ENCODE measurements around the gene AMER1. TPM values are rescaled to one million over a fixed set of nuclear protein-coding genes. Genes with fewer than 3 reads are reported as not detected.
A peak's percentile ranks its signal among the peaks of the same experiment; 100 is the strongest.
"Not testable (repeated sequence)": the region's sequence is repeated elsewhere in the genome, so short reads cannot be mapped to it uniquely, and the experiment has no call there.

AMER1 gene
- total RNA-seq, result 4.9 TPM

DNA sequence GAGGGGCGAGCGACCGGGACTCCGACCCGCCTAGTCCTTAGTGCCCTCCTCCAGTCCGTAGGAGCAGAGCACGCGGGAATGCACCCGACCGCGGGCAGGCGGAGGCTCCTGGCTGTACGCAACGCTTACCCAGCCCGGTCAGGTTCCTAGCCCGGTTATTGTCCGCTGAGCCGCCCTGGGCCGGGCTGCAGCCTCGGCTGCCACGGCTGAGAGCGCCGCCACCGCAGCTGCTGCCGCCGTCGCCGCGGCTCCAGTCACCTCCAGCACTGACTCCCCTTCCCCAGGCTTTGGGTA is at the start of gene AMER1:
TSS of gene AMER1 (minus strand) at position 268 of the 294 bp plus-strand sequence. CDS start 12,422 bp downstream, outside the sequence.
- peak within 1 kb of the TSS; percentile 54 to 64 for H3K4me3 ChIP-seq
- no peaks in the 10 kb centered on the region for H3K36me3 ChIP-seq
- no peak for DNase-seq (ENCODE audit: extremely low spot score in 2 of 2)
- no peak for TF ChIP-seq POLR2AphosphoS5 (IDR thresholded peaks at IDR 0.05; ENCODE audit: insufficient read depth in 1 of 2, low read depth in 1 of 2)
- no peak for TF ChIP-seq CTCF (IDR thresholded peaks at IDR 0.05)
- TF ChIP-seq POLR2A (IDR thresholded peaks at IDR 0.05), result no peak
- H3K4me1 ChIP-seq, result peaks cover 12% of the 10 kb centered on the region
- no peaks in the 10 kb centered on the region for H3K27me3 ChIP-seq
- intact Hi-C loops (cut with DNase I), result no loop called here
- H3K9me3 ChIP-seq, result no peaks in the 10 kb centered on the region
- peak within 1 kb of the TSS; percentile 88 for H3K27ac ChIP-seq

DNA sequence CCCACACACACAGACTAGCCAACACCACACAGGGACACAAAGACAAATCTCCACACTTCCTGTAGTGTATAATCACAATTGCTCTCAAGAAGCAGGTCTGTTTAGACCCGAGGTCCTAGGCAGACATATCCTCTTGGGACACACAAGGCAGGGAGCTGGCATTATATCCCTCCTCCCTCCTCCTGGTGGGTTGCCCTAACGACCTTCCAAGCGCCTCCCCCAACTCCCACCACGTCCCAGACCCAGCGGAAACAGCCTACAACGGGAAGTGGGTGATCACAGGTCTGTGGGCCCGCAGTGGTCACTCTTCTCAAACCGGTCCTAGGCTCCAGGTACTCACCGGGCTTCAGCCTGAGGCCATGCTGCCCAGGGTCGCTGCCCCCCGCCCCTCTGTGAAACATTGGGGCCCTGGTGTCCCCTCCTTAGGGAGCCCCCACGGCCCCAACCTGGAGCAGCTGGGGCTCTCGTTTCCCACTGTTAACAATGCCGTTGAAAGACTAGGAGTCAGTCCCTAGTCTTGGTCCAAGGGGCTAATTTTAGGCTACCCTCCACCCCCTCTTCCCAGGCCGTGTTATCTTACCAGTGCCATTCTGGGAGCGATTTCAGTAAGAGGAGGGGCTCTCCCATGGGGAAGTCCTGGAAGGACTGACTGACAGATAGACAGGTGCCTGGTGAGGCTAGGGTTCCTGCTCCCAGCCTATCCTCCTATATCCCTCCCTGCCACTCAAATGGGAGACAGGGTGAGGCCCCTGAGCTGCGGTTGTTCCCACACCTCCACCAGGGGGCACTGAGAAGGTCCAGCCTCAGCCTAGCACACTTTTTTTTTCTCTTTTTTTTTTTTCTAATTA is 24.8 kb upstream of the AMER1 start, which contains the start of gene ASB12:
TSS of gene ASB12 (minus strand) at position 485 of the 848 bp plus-strand sequence. CDS start 4,957 bp downstream, outside the sequence.
- no peak for DNase-seq (ENCODE audit: extremely low spot score in 2 of 2)
- Histone ChIP-seq H3K36me3 (no peaks in the 10 kb centered on the region), H3K9me3 (no peaks in the 10 kb centered on the region), H3K27ac (no peak within 1 kb of the TSS), H3K4me1 (no peaks in the 10 kb centered on the region), H3K4me3 (no peak within 1 kb of the TSS), H3K27me3 (no peaks in the 10 kb centered on the region)
- intact Hi-C loops (cut with DNase I), result no loop called here
- no peak for TF ChIP-seq POLR2AphosphoS5 (IDR thresholded peaks at IDR 0.05; ENCODE audit: insufficient read depth in 1 of 2, low read depth in 1 of 2)
- TF ChIP-seq CTCF (IDR thresholded peaks at IDR 0.05), result no peak
- TF ChIP-seq POLR2A (IDR thresholded peaks at IDR 0.05), result no peak

GRCh38 chrX:64229154-64229553 is 23.6 kb upstream of the AMER1 start:
- H3K9me3 ChIP-seq, result no peaks in the 10 kb centered on the region
- no peak for DNase-seq (ENCODE audit: extremely low spot score in 2 of 2)
- intact Hi-C loops (cut with DNase I), result no loop called here
- H3K27ac ChIP-seq, result no peak overlapping the region
- H3K27me3 ChIP-seq, result no peaks in the 10 kb centered on the region
- TF ChIP-seq CTCF (IDR thresholded peaks at IDR 0.05), result no peak
- H3K4me1 ChIP-seq, result no peaks in the 10 kb centered on the region
- no peaks in the 10 kb centered on the region for H3K36me3 ChIP-seq
- no peak overlapping the region for H3K4me3 ChIP-seq

- intact Hi-C loops (cut with DNase I), result no loop called here
- TF ChIP-seq CTCF (IDR thresholded peaks at IDR 0.05) (no peak), POLR2AphosphoS5 (IDR thresholded peaks at IDR 0.05; ENCODE audit: insufficient read depth in 1 of 2, low read depth in 1 of 2) (no peak)
- H3K36me3 ChIP-seq, result no peaks in the 10 kb centered on the region
- no peak overlapping the region for H3K27ac ChIP-seq
- H3K4me3 ChIP-seq, result no peak overlapping the region
- DNase-seq (ENCODE audit: extremely low spot score in 2 of 2), result peak; percentile 60 to 72
- H3K9me3 ChIP-seq, result no peaks in the 10 kb centered on the region
- H3K27me3 ChIP-seq, result no peaks in the 10 kb centered on the region
- no peaks in the 10 kb centered on the region for H3K4me1 ChIP-seq
These were observed 12.5 kb upstream of the AMER1 start for GRCh38 chrX:64218023-64218422.

DNA sequence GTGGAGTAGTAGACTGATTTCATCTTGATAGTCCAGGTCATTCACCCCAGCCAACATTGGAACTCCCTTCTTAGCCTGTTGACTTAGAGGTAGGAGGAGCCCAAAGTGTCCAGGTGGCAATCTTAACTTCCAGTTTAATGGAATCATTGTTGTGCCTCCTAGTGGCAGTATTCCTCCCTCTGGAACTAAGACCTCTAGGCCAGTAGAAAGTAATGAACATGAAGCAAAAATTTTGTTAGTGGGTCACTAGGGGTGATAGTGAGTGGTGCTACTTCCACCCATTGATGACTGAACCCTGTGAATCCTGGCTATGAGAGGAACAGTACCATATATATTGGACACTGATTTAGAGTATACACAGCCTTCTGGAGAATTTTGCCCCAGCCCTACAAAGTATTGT is 8.5 kb upstream of the AMER1 start:
- H3K9me3 ChIP-seq; H3K27ac ChIP-seq; H3K27me3 ChIP-seq; intact Hi-C loops (cut with DNase I); H3K4me3 ChIP-seq; DNase-seq (ENCODE audit: extremely low spot score in 2 of 2); H3K36me3 ChIP-seq; H3K4me1 ChIP-seq: not testable (repeated sequence)
